Astrocyte (in vitro differentiated cells and primary cell): ENCODE results near the gene GLCCI1. TPM values are rescaled to one million over a fixed set of nuclear protein-coding genes. Genes with fewer than 3 reads are reported as not detected.

ENCODE experiments used
- DNase-seq: peaks from one replicate; pipeline ENCODE4 v3.0.0-alpha.2; 2010; ENCODE audit warnings: low read depth
- FAIRE-seq: peaks from 2 replicates; lab custom pipeline; 2011; peaks lifted over from hg19 to GRCh38; lab: Jason Lieb, UNC
- H2AFZ ChIP-seq: 2 replicates; pipeline ENCODE4 v1.6.0; 2012; ENCODE audit warnings: low read depth, low read length, inconsistent platforms
- H3K27ac ChIP-seq: 2 replicates; pipeline ENCODE4 v1.5.1; 2011; ENCODE audit warnings: low read depth, low read length, inconsistent platforms
- H3K27me3 ChIP-seq: 2 replicates; pipeline ENCODE4 v1.6.0; 2011; ENCODE audit warnings: low read length, inconsistent platforms; ENCODE audit not compliant: insufficient read depth
- H3K36me3 ChIP-seq: 2 replicates; pipeline ENCODE4 v1.5.1; 2011; ENCODE audit warnings: low read length, inconsistent platforms; ENCODE audit not compliant: insufficient read depth
- H3K4me1 ChIP-seq: 2 replicates; pipeline ENCODE4 v1.5.1; 2011; ENCODE audit warnings: low read length, inconsistent platforms; ENCODE audit not compliant: insufficient read depth
- H3K4me2 ChIP-seq: 2 replicates; pipeline ENCODE4 v1.6.0; 2012; ENCODE audit warnings: low read length, inconsistent platforms
- H3K4me3 ChIP-seq: 2 replicates; pipeline ENCODE4 v1.5.1; 2011; ENCODE audit warnings: low read depth, mild to moderate bottlenecking, low read length, inconsistent platforms; ENCODE audit not compliant: insufficient read depth
- H3K79me2 ChIP-seq: 2 replicates; pipeline ENCODE4 v1.6.0; 2012; ENCODE audit warnings: mild to moderate bottlenecking, low read length, inconsistent platforms; ENCODE audit not compliant: insufficient read depth
- H3K9ac ChIP-seq: 2 replicates; pipeline ENCODE4 v1.6.0; 2012; ENCODE audit warnings: mild to moderate bottlenecking, low read length, inconsistent platforms
- H3K9me3 ChIP-seq: 2 replicates; pipeline ENCODE4 v1.5.1; 2012; ENCODE audit warnings: low read depth, mild to moderate bottlenecking, low read length, inconsistent platforms; ENCODE audit not compliant: insufficient read depth
- H4K20me1 ChIP-seq: 2 replicates; pipeline ENCODE4 v1.6.0; 2012; ENCODE audit warnings: low read length, inconsistent platforms; ENCODE audit not compliant: insufficient read depth
- H3K27ac Mint-ChIP-seq: one replicate; pipeline ENCODE4 v1.8.0; 2021; ENCODE audit warnings: mild to moderate bottlenecking, mixed read lengths; ENCODE audit not compliant: unreplicated experiment
- H3K27me3 Mint-ChIP-seq: one replicate; pipeline ENCODE4 v1.8.0; 2021; ENCODE audit warnings: low read depth, mixed read lengths; ENCODE audit not compliant: unreplicated experiment
- H3K36me3 Mint-ChIP-seq: one replicate; pipeline ENCODE4 v1.8.0; 2021; ENCODE audit warnings: low read depth, mixed read lengths; ENCODE audit not compliant: unreplicated experiment
- H3K4me1 Mint-ChIP-seq: one replicate; pipeline ENCODE4 v1.8.0; 2021; ENCODE audit warnings: low read depth, mixed read lengths; ENCODE audit not compliant: unreplicated experiment
- H3K4me3 Mint-ChIP-seq: one replicate; pipeline ENCODE4 v1.8.0; 2021; ENCODE audit warnings: mild to moderate bottlenecking, moderate library complexity, mixed read lengths; ENCODE audit not compliant: unreplicated experiment
- H3K9me3 Mint-ChIP-seq: one replicate; pipeline ENCODE4 v1.8.0; 2021; ENCODE audit warnings: mild to moderate bottlenecking, mixed read lengths; ENCODE audit not compliant: unreplicated experiment
- CTCF ChIP-seq: IDR thresholded peaks from 2 replicates; pipeline ENCODE4 v1.5.1; 2011; ENCODE audit warnings: low read depth, mild to moderate bottlenecking, inconsistent platforms, low read length, moderate library complexity; ENCODE audit not compliant: insufficient read depth
- EZH2 ChIP-seq: IDR thresholded peaks from 2 replicates; pipeline ENCODE4 v1.6.1; 2012; ENCODE audit warnings: mild to moderate bottlenecking, low read length, inconsistent platforms; ENCODE audit not compliant: insufficient read depth
- total RNA-seq: library from RNA; stranded (reverse); gene quantifications from 2 replicates; pipeline ENCODE4 v1.2.1, GENCODE V29; 2021

Gene GLCCI1
- total RNA-seq, 1 donor from 2014 or later = 24.2 TPM

- Mint-ChIP-seq H3K36me3 (no peaks in the 10 kb centered on the region), H3K27ac (no peak overlapping the region), H3K27me3 (no peaks in the 10 kb centered on the region), H3K9me3 (no peaks in the 10 kb centered on the region), H3K4me3 (no peak overlapping the region), H3K4me1 (peaks cover 5% of the 10 kb centered on the region)
- H3K4me1 ChIP-seq = no peaks in the 10 kb centered on the region
- H3K9ac ChIP-seq = no peak overlapping the region
- H3K4me2 ChIP-seq = no peak overlapping the region
- no peaks in the 10 kb centered on the region for H3K9me3 ChIP-seq
- H3K79me2 ChIP-seq = peaks cover 36% of the 10 kb centered on the region
- H2AFZ ChIP-seq = no peak overlapping the region
- no peaks in the 10 kb centered on the region for H3K36me3 ChIP-seq
- H3K4me3 ChIP-seq = no peak overlapping the region
- TF ChIP-seq EZH2 (no peak), CTCF (no peak)
- no peak for DNase-seq
- no peaks in the 10 kb centered on the region for H3K27me3 ChIP-seq
- H4K20me1 ChIP-seq = peaks cover 4% of the 10 kb centered on the region
- H3K27ac ChIP-seq = no peak overlapping the region
- FAIRE-seq = no peak
Observed at GRCh38 chr7:7984424-7984823, 15.8 kb downstream of the GLCCI1 start.

- Histone ChIP-seq H3K36me3 (no peaks in the 10 kb centered on the region), H3K9me3 (no peaks in the 10 kb centered on the region), H3K27ac (no peak overlapping the region), H3K27me3 (no peaks in the 10 kb centered on the region), H3K4me1 (no peaks in the 10 kb centered on the region), H3K4me3 (no peak overlapping the region), H3K4me2 (no peak overlapping the region), H2AFZ (no peak overlapping the region), H3K79me2 (peaks cover 31% of the 10 kb centered on the region), H3K9ac (no peak overlapping the region), H4K20me1 (peaks cover 8% of the 10 kb centered on the region)
- Mint-ChIP-seq H3K4me1 (peaks cover 5% of the 10 kb centered on the region), H3K27me3 (no peaks in the 10 kb centered on the region), H3K4me3 (no peak overlapping the region), H3K36me3 (peaks cover 2% of the 10 kb centered on the region), H3K27ac (no peak overlapping the region), H3K9me3 (peaks cover 5% of the 10 kb centered on the region)
- TF ChIP-seq CTCF = no peak
- TF ChIP-seq EZH2 = no peak
- FAIRE-seq = no peak
- no peak for DNase-seq
Observed at GRCh38 chr7:7988706-7989105, 20.1 kb downstream of the GLCCI1 start.

- no peak overlapping the region for H2AFZ ChIP-seq
- no peaks in the 10 kb centered on the region for H3K4me1 ChIP-seq
- H3K27ac Mint-ChIP-seq = no peak overlapping the region
- no peaks in the 10 kb centered on the region for H3K9me3 ChIP-seq
- peaks cover 2% of the 10 kb centered on the region for H3K36me3 Mint-ChIP-seq
- H3K27ac ChIP-seq = no peak overlapping the region
- no peaks in the 10 kb centered on the region for H3K27me3 Mint-ChIP-seq
- TF ChIP-seq EZH2 (no peak), CTCF (no peak)
- H3K9me3 Mint-ChIP-seq = peaks cover 5% of the 10 kb centered on the region
- H3K4me1 Mint-ChIP-seq = peaks cover 5% of the 10 kb centered on the region
- H3K9ac ChIP-seq = no peak overlapping the region
- H3K4me3 ChIP-seq = no peak overlapping the region
- peaks cover 33% of the 10 kb centered on the region for H3K79me2 ChIP-seq
- H3K36me3 ChIP-seq = no peaks in the 10 kb centered on the region
- no peaks in the 10 kb centered on the region for H3K27me3 ChIP-seq
- peaks cover 8% of the 10 kb centered on the region for H4K20me1 ChIP-seq
- DNase-seq = no peak
- no peak overlapping the region for H3K4me2 ChIP-seq
- FAIRE-seq = no peak
- H3K4me3 Mint-ChIP-seq = no peak overlapping the region
Observed at GRCh38 chr7:7989133-7989532, 20.5 kb downstream of the GLCCI1 start.
